Measurements from ENCODE around the gene SH3BP2. TPM values are rescaled to one million over a fixed set of nuclear protein-coding genes. Genes with fewer than 3 reads are reported as not detected.
A peak's percentile ranks its signal among the peaks of the same experiment; 100 is the strongest.

The SH3BP2 gene
- total and polyA plus RNA-seq, 8 donors = 34.9 to 113 (median 52.4) TPM

GRCh38 chr4:2837110-2837903 lies 44.4 kb downstream of the SH3BP2 start:
- H3K36me3 ChIP-seq = peaks cover 0 to 45% of the 10 kb centered on the region in 2 donors
- peaks cover 8 to 60% of the 10 kb centered on the region in 2 donors for H3K4me1 ChIP-seq
- DNase-seq (peak in 2 of 4 donors; percentile 35 to 49), ATAC-seq (peak; percentile 6)
- H3K27ac ChIP-seq = peak overlapping the region; percentile 34 to 72
- H3K27me3 ChIP-seq = no peaks in the 10 kb centered on the region
- TF ChIP-seq CTCF (IDR thresholded peaks at IDR 0.05) = no peak
- H3K4me3 ChIP-seq = no peak overlapping the region
- intact Hi-C loops (cut with DNase I) = no loop called here
- H3K9me3 ChIP-seq = no peaks in the 10 kb centered on the region

- H3K27ac ChIP-seq = peak overlapping the region; percentile 34 to 72
- H3K4me1 ChIP-seq = peaks cover 8 to 67% of the 10 kb centered on the region in 2 donors
- intact Hi-C loops (cut with DNase I) = no loop called here
- ATAC-seq = peak; percentile 63
- no peak overlapping the region for H3K4me3 ChIP-seq
- no peaks in the 10 kb centered on the region for H3K9me3 ChIP-seq
- DNase-seq = peak; percentile 60 to 80 (median 62)
- H3K27me3 ChIP-seq = no peaks in the 10 kb centered on the region
- TF ChIP-seq CTCF (IDR thresholded peaks at IDR 0.05) = no peak
- H3K36me3 ChIP-seq = peaks cover 0 to 38% of the 10 kb centered on the region in 2 donors
Observed at GRCh38 chr4:2837904-2838496, 45.1 kb downstream of the SH3BP2 start.

GRCh38 chr4:2839060-2839459 lies 46.2 kb downstream of the SH3BP2 start:
- intact Hi-C loops (cut with DNase I) = no loop called here
- peak overlapping the region in 1 of 2 donors; percentile 72 for H3K27ac ChIP-seq
- no peak overlapping the region for H3K4me3 ChIP-seq
- H3K4me1 ChIP-seq = peaks cover 8 to 69% of the 10 kb centered on the region in 2 donors
- TF ChIP-seq CTCF (IDR thresholded peaks at IDR 0.05) = no peak
- peaks cover 0 to 27% of the 10 kb centered on the region in 2 donors for H3K36me3 ChIP-seq
- H3K27me3 ChIP-seq = no peaks in the 10 kb centered on the region
- H3K9me3 ChIP-seq = no peaks in the 10 kb centered on the region
- no peak for ATAC-seq
- no peak for DNase-seq

- DNase-seq = no peak
- peaks cover 24 to 65% of the 10 kb centered on the region in 2 donors for H3K4me1 ChIP-seq
- peak; percentile 12 for ATAC-seq
- H3K4me3 ChIP-seq = peak overlapping the region; percentile 84 to 87
- H3K27me3 ChIP-seq = no peaks in the 10 kb centered on the region
- TF ChIP-seq CTCF (IDR thresholded peaks at IDR 0.05) = no peak
- intact Hi-C loops (cut with DNase I) = no loop called here
- no peaks in the 10 kb centered on the region for H3K9me3 ChIP-seq
- no peaks in the 10 kb centered on the region for H3K36me3 ChIP-seq
- peak overlapping the region; percentile 88 for H3K27ac ChIP-seq
Observed at GRCh38 chr4:2842687-2843262, 49.9 kb downstream of the SH3BP2 start.
